HepG2 (cell line): ENCODE measurements around the gene GRHPR. TPM values are rescaled to one million over a fixed set of nuclear protein-coding genes. Genes with fewer than 3 reads are reported as not detected.
A peak's percentile ranks its signal among the peaks of the same experiment; 100 is the strongest.

ENCODE experiments used
- CEBPG ChIP-seq: IDR thresholded peaks from 2 replicates; pipeline ENCODE4 v1.6.1; 2016
- FIP1L1 ChIP-seq: fragments of 200-400 bp; formaldehyde crosslinking; IDR thresholded peaks from 2 replicates; pipeline ENCODE4 v1.6.1; 2018; ENCODE audit warnings: low read depth, mild to moderate bottlenecking, low read length, moderate library complexity, borderline replicate concordance; ENCODE audit not compliant: insufficient read depth
- FOXO4 ChIP-seq: sonication (generic); formaldehyde crosslinking; conservative IDR thresholded peaks from 2 replicates; pipeline ENCODE4 v1.8.1; 2023; ENCODE audit warnings: missing genetic modification reagents
- HIC2 ChIP-seq: sonication (generic); formaldehyde crosslinking; IDR thresholded peaks from 2 replicates; pipeline ENCODE4 v1.9.0; 2022; ENCODE audit warnings: low read depth, missing genetic modification reagents
- HOXA3 ChIP-seq: sonication (generic); formaldehyde crosslinking; IDR thresholded peaks from 2 replicates; pipeline ENCODE4 v1.5.0; 2020; ENCODE audit warnings: missing genetic modification reagents
- HOXD1 ChIP-seq: sonication (generic); formaldehyde crosslinking; IDR thresholded peaks from 2 replicates; pipeline ENCODE4 v1.5.0; 2020; ENCODE audit warnings: missing genetic modification reagents
- IKZF1 ChIP-seq: fragments of 450-650 bp; IDR thresholded peaks from 2 replicates; pipeline ENCODE4 v1.7.1; 2016
- KMT2A ChIP-seq: sonication (generic); formaldehyde crosslinking; IDR thresholded peaks from 2 replicates; pipeline ENCODE4 v1.4.0; 2020; ENCODE audit warnings: missing genetic modification reagents
- MAX ChIP-seq: IDR thresholded peaks from 2 replicates; pipeline ENCODE4 v1.6.1; 2012; ENCODE audit warnings: inconsistent platforms
- MIER3 ChIP-seq: IDR thresholded peaks from 2 replicates; pipeline ENCODE4 v1.6.1; 2016; ENCODE audit warnings: missing compliant biosample characterization, borderline replicate concordance
- NCOR1 ChIP-seq: fragments of 200-600 bp; sonication (generic); IDR thresholded peaks from 2 replicates; pipeline ENCODE4 v1.7.0; 2017; ENCODE audit warnings: antibody characterized with exemption, low read length, borderline replicate concordance
- PRMT3 ChIP-seq: sonication (generic); formaldehyde crosslinking; IDR thresholded peaks from 2 replicates; pipeline ENCODE4 v1.8.1; 2022; ENCODE audit warnings: low read depth, mild to moderate bottlenecking, moderate library complexity, missing genetic modification reagents, borderline replicate concordance
- RFXAP ChIP-seq: sonication (generic); formaldehyde crosslinking; IDR thresholded peaks from 2 replicates; pipeline ENCODE4 v1.4.0; 2020; ENCODE audit warnings: missing genetic modification reagents, borderline replicate concordance
- SP5 ChIP-seq: IDR thresholded peaks from 2 replicates; pipeline ENCODE4 v1.6.1; 2016; ENCODE audit warnings: low read depth, borderline replicate concordance
- TEAD2 ChIP-seq: sonication (generic); formaldehyde crosslinking; IDR thresholded peaks from 2 replicates; pipeline ENCODE4 v1.9.0; 2021; ENCODE audit warnings: missing genetic modification reagents
- ZBTB26 ChIP-seq: IDR thresholded peaks from 2 replicates; pipeline ENCODE4 v1.6.1; 2016; ENCODE audit warnings: missing compliant biosample characterization, missing genetic modification reagents, borderline replicate concordance
- ZNF225 ChIP-seq: sonication (generic); formaldehyde crosslinking; IDR thresholded peaks from 2 replicates; pipeline ENCODE4 v1.4.0; 2020; ENCODE audit warnings: mild to moderate bottlenecking, missing genetic modification reagents
- ZNF558 ChIP-seq: sonication (generic); formaldehyde crosslinking; IDR thresholded peaks from 2 replicates; pipeline ENCODE4 v1.9.0; 2022; ENCODE audit warnings: mild to moderate bottlenecking, missing genetic modification reagents, borderline replicate concordance
- ZNF800 ChIP-seq: sonication (generic); formaldehyde crosslinking; IDR thresholded peaks from 2 replicates; pipeline ENCODE4 v1.4.0; 2020; ENCODE audit warnings: missing genetic modification reagents
- ZSCAN21 ChIP-seq: sonication (generic); formaldehyde crosslinking; IDR thresholded peaks from 2 replicates; pipeline ENCODE4 v1.8.0; 2022; ENCODE audit warnings: mild to moderate bottlenecking, missing genetic modification reagents, moderate library complexity, borderline replicate concordance
- polyA plus RNA-seq, 8 experiments: library from polyadenylated mRNA; depleted of rRNA in 3 of 8; stranded (reverse) in 7 of 8; unstranded in 1 of 8; fragments of >200 nt; fragmentation: Illumina TruSeq in 4 of 8; extraction: Trizol in 4 of 8; gene quantifications; 2 replicates each; pipeline versions ENCODE4 v1.2.1 to v1.2.3, GENCODE V29; 2011 to 2016; ENCODE audit warnings: low read depth in 4 of 8, missing spikeins in 1 of 8, mixed read lengths in 1 of 8; ENCODE audit not compliant: insufficient read depth in 1 of 8
- total RNA-seq, 5 experiments: library from RNA; depleted of rRNA; stranded (reverse); fragments of >200 nt; fragmentation: Illumina TruSeq; extraction: Trizol; gene quantifications; 2 replicates each; pipeline ENCODE4 v1.2.3, GENCODE V29; 2016; ENCODE audit warnings: low read depth in 1 of 5
- TF ChIP-seq, protein P1 (sequence below): sonication (generic); formaldehyde crosslinking; IDR thresholded peaks from 2 replicates; pipeline ENCODE4 v1.4.0; 2020; ENCODE audit warnings: missing genetic modification reagents, borderline replicate concordance

Gene GRHPR
- total and polyA plus RNA-seq, 2 of the 13 experiments (the other 11 are each of a cell fraction or from before 2014, with no cell fraction given): 113 to 115 TPM

- TF ChIP-seq, protein P1, sequence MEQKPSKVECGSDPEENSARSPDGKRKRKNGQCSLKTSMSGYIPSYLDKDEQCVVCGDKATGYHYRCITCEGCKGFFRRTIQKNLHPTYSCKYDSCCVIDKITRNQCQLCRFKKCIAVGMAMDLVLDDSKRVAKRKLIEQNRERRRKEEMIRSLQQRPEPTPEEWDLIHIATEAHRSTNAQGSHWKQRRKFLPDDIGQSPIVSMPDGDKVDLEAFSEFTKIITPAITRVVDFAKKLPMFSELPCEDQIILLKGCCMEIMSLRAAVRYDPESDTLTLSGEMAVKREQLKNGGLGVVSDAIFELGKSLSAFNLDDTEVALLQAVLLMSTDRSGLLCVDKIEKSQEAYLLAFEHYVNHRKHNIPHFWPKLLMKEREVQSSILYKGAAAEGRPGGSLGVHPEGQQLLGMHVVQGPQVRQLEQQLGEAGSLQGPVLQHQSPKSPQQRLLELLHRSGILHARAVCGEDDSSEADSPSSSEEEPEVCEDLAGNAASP (CRISPR knock-in tag): 0 out of 2 replicates have a peak, but pooled peaks have one; percentile 10
- TF ChIP-seq ZNF558 (CRISPR knock-in tag): no peak
- no peak for TF ChIP-seq IKZF1
- TF ChIP-seq ZBTB26 (CRISPR knock-in tag): no peak
- TF ChIP-seq ZSCAN21: peak; percentile 72; the same call in 1 of the 2 replicates
- TF ChIP-seq NCOR1: no peak; the same call in 1 of the 2 replicates
- TF ChIP-seq HIC2 (CRISPR knock-in tag): no peak
- peak; percentile 77 for TF ChIP-seq MAX
- TF ChIP-seq TEAD2 (CRISPR knock-in tag): no peak
- TF ChIP-seq ZNF225 (CRISPR knock-in tag): no peak
- TF ChIP-seq RFXAP (CRISPR knock-in tag): peak; percentile 91; the same call in 1 of the 2 replicates
- peak; percentile 70 for TF ChIP-seq SP5
- TF ChIP-seq FIP1L1: no peak
- TF ChIP-seq HOXA3: peak; percentile 75
- no peak for TF ChIP-seq FOXO4 (CRISPR knock-in tag)
- TF ChIP-seq MIER3 (CRISPR knock-in tag): no peak
- peak; percentile 56; the same call in 1 of the 2 replicates for TF ChIP-seq KMT2A (CRISPR knock-in tag)
- 0 out of 2 replicates have a peak, but pooled peaks have one; percentile 29 for TF ChIP-seq HOXD1 (CRISPR knock-in tag)
- TF ChIP-seq CEBPG (CRISPR knock-in tag): no peak
- TF ChIP-seq PRMT3: no peak
- TF ChIP-seq ZNF800 (CRISPR knock-in tag): no peak; the same call in 1 of the 2 replicates
Measured at GRCh38 chr9:37485389-37486255, 63.1 kb downstream of the GRHPR start, which contains the start of gene POLR1E (continued).
